ENCODE data around the gene SENP7. TPM values are rescaled to one million over a fixed set of nuclear protein-coding genes. Genes with fewer than 3 reads are reported as not detected.

Gene SENP7
- total RNA-seq, 1 experiment from 2014 or later = 2.2 TPM

Small RNA genes within 50 kb of the gene (small RNA-seq; reads per million reads assigned to genes)
- gene RF00019 = not detected

Other genes with a start within 250 kb of the SENP7 start
- not detected in 2 replicates for gene IMPG2, start 192.6 kb downstream of the SENP7 start, total RNA-seq (2014; rRNA removed; shearing (Covaris generic))
- 24.5 and 28.1 TPM in 2 replicates for gene TRMT10C, start 48.7 kb upstream of the SENP7 start, total RNA-seq (2014; rRNA removed; shearing (Covaris generic))
- 30.6 and 31.8 TPM in 2 replicates for gene PCNP, start 61.0 kb upstream of the SENP7 start, total RNA-seq (2014; rRNA removed; shearing (Covaris generic))
- gene ZBTB11, start 163.9 kb upstream of the SENP7 start, total RNA-seq (2014; rRNA removed; shearing (Covaris generic)) = 19.2 and 26.0 TPM in 2 replicates
- gene RPL24, start 173.5 kb upstream of the SENP7 start, total RNA-seq (2014; rRNA removed; shearing (Covaris generic)) = 1,651 and 2,156 TPM in 2 replicates
- 3.3 and 3.4 TPM in 2 replicates for gene CEP97, start 211.4 kb upstream of the SENP7 start, total RNA-seq (2014; rRNA removed; shearing (Covaris generic))

All from HT-29 (cell line).